H1 (cell line): ENCODE data around the gene SUCNR1. TPM values are rescaled to one million over a fixed set of nuclear protein-coding genes. Genes with fewer than 3 reads are reported as not detected.

Experiments used
- CTCF ChIA-PET: fragments of 300-600 bp; sonication (Branson Sonifier 250); formaldehyde crosslinking; loops from one replicate; lab custom pipeline; 2021; ENCODE audit not compliant: partially characterized antibody; lab: Charles Lee
- POLR2A ChIA-PET: fragments of 300-600 bp; sonication (Branson Sonifier 250); formaldehyde crosslinking; loops from one replicate; lab custom pipeline; 2021; ENCODE audit warnings: inconsistent platforms; ENCODE audit not compliant: partially characterized antibody; lab: Charles Lee
- DNase-seq, 2 experiments: peaks; one replicate each; pipeline versions ENCODE4 v3.0.0 to v3.0.0-alpha.2; 2010 to 2022; ENCODE audit warnings: low spot score in 2 of 2, low read depth in 1 of 2, mixed read lengths in 1 of 2
- FAIRE-seq: peaks from 2 replicates; lab custom pipeline; 2011; peaks lifted over from hg19 to GRCh38; lab: Jason Lieb, UNC
- H2AFZ ChIP-seq: 2 replicates; pipeline ENCODE4 v1.8.1; 2012; ENCODE audit warnings: low read length, inconsistent platforms
- H2AK5ac ChIP-seq: 2 replicates; pipeline ENCODE4 v1.6.1; 2013; ENCODE audit warnings: low read depth, low read length
- H2BK120ac ChIP-seq: replicated peaks from 2 replicates; pipeline ENCODE3; 2013; ENCODE audit warnings: low read depth, low read length, inconsistent platforms
- H2BK12ac ChIP-seq: 2 replicates; pipeline ENCODE4 v1.6.1; 2013; ENCODE audit warnings: low read depth, low read length
- H2BK15ac ChIP-seq: 2 replicates; pipeline ENCODE4 v1.6.1; 2013; ENCODE audit warnings: low read length
- H2BK20ac ChIP-seq: 2 replicates; pipeline ENCODE4 v1.6.1; 2013; ENCODE audit warnings: low read length
- H2BK5ac ChIP-seq: 2 replicates; pipeline ENCODE4 v1.6.1; 2013; ENCODE audit warnings: low read depth, low read length
- H3K14ac ChIP-seq: 2 replicates; pipeline ENCODE4 v1.6.1; 2013; ENCODE audit warnings: inconsistent platforms; ENCODE audit not compliant: insufficient read length
- H3K18ac ChIP-seq: 2 replicates; pipeline ENCODE4 v1.6.1; 2013; ENCODE audit warnings: low read length; ENCODE audit errors: extremely low read depth
- H3K23ac ChIP-seq: 2 replicates; pipeline ENCODE4 v1.6.1; 2013; ENCODE audit warnings: inconsistent platforms; ENCODE audit not compliant: insufficient read length
- H3K23me2 ChIP-seq: 2 replicates; pipeline ENCODE4 v1.6.1; 2013; ENCODE audit warnings: low read depth, low read length
- H3K27ac ChIP-seq: 2 replicates; pipeline ENCODE4 v1.6.1; 2011; ENCODE audit warnings: low read depth, low read length, inconsistent platforms
- H3K27me3 ChIP-seq, 4 experiments: replicated peaks in 1 of 4; 1 replicate in 1 of 4; 2 replicates in 3 of 4; pipeline versions ENCODE4 v1.6.1 to v1.8.1; 2011 to 2013; ENCODE audit warnings: low read length in 3 of 4, mild to moderate bottlenecking in 3 of 4, inconsistent platforms in 2 of 4, mixed read lengths in 2 of 4, moderate library complexity in 1 of 4; ENCODE audit not compliant: control insufficient read depth in 3 of 4, insufficient read depth in 3 of 4; ENCODE audit errors: extremely low read depth in 1 of 4
- H3K36me3 ChIP-seq, 4 experiments: 2 replicates each; pipeline versions ENCODE4 v1.6.1 to v1.8.1; 2011 to 2013; ENCODE audit warnings: mild to moderate bottlenecking in 4 of 4, low read length in 3 of 4, moderate library complexity in 2 of 4, control low read depth in 1 of 4, inconsistent platforms in 1 of 4; ENCODE audit not compliant: insufficient read depth in 4 of 4, control insufficient read depth in 2 of 4
- H3K4ac ChIP-seq: replicated peaks from 2 replicates; pipeline ENCODE3; 2013; ENCODE audit warnings: low read length, low read depth, mixed read lengths, inconsistent platforms; ENCODE audit not compliant: insufficient read length
- H3K4me1 ChIP-seq, 4 experiments: replicated peaks in 1 of 4; 1 replicate in 1 of 4; 2 replicates in 3 of 4; pipeline versions ENCODE4 v1.6.1 to v1.8.1; 2011 to 2013; ENCODE audit warnings: low read length in 3 of 4, inconsistent platforms in 2 of 4, mixed read lengths in 1 of 4; ENCODE audit not compliant: insufficient read depth in 4 of 4, control insufficient read depth in 3 of 4
- H3K4me2 ChIP-seq, 2 experiments: 2 replicates each; pipeline versions ENCODE4 v1.6.1 to v1.8.1; 2011 to 2013; ENCODE audit warnings: low read depth in 2 of 2, low read length in 2 of 2, control low read depth in 1 of 2, inconsistent platforms in 1 of 2, mild to moderate bottlenecking in 1 of 2; ENCODE audit not compliant: insufficient read depth in 1 of 2
- H3K4me3 ChIP-seq, 4 experiments: fragments of 200-600, 300-600 bp in 1 of 4; sonication (generic), shearing (Covaris generic), sonication (Bioruptor Twin) in 1 of 4; 2 replicates each; pipeline versions ENCODE4 v1.5.1 to v1.8.1; 2011 to 2016; ENCODE audit warnings: low read length in 4 of 4, low read depth in 3 of 4, control low read depth in 2 of 4, inconsistent platforms in 2 of 4, mild to moderate bottlenecking in 2 of 4, mixed read lengths in 1 of 4, moderate library complexity in 1 of 4; ENCODE audit not compliant: insufficient read depth in 2 of 4; ENCODE audit errors: extremely low read depth in 1 of 4
- H3K56ac ChIP-seq: replicated peaks from 2 replicates; pipeline ENCODE3; 2013; ENCODE audit warnings: low read depth, mild to moderate bottlenecking, mixed read lengths, low read length, inconsistent platforms; ENCODE audit not compliant: insufficient read length
- H3K79me1 ChIP-seq: 2 replicates; pipeline ENCODE4 v1.6.1; 2013; ENCODE audit warnings: low read depth, low read length, control low read depth
- H3K79me2 ChIP-seq, 2 experiments: 2 replicates each; pipeline versions ENCODE4 v1.6.1 to v1.8.1; 2012 to 2013; ENCODE audit warnings: low read length in 2 of 2, mild to moderate bottlenecking in 2 of 2, inconsistent platforms in 1 of 2; ENCODE audit not compliant: insufficient read depth in 2 of 2, control insufficient read depth in 1 of 2
- H3K9ac ChIP-seq, 4 experiments: replicated peaks in 1 of 4; 1 replicate in 1 of 4; 2 replicates in 3 of 4; pipeline versions ENCODE4 v1.6.1 to v1.8.1; 2011 to 2013; ENCODE audit warnings: low read depth in 3 of 4, low read length in 3 of 4, control low read depth in 2 of 4, mild to moderate bottlenecking in 2 of 4, moderate library complexity in 2 of 4, inconsistent platforms in 1 of 4; ENCODE audit errors: extremely low read depth in 1 of 4
- H3K9me3 ChIP-seq, 2 experiments: 2 replicates each; pipeline versions ENCODE4 v1.6.1 to v1.8.1; 2012 to 2013; ENCODE audit warnings: mild to moderate bottlenecking in 2 of 2, moderate library complexity in 2 of 2, control low read depth in 1 of 2, inconsistent platforms in 1 of 2, low read depth in 1 of 2, low read length in 1 of 2, mixed read lengths in 1 of 2; ENCODE audit not compliant: insufficient read depth in 2 of 2
- H4K20me1 ChIP-seq, 2 experiments: replicated peaks in 1 of 2; 2 replicates each; pipeline versions ENCODE3 to v1.8.1; 2011 to 2013; ENCODE audit warnings: inconsistent platforms in 2 of 2, low read length in 2 of 2, mild to moderate bottlenecking in 1 of 2; ENCODE audit not compliant: insufficient read depth in 2 of 2, control insufficient read depth in 1 of 2
- H4K5ac ChIP-seq: 2 replicates; pipeline ENCODE4 v1.6.1; 2013; ENCODE audit warnings: low read length, low read depth, mixed read lengths, inconsistent platforms; ENCODE audit not compliant: insufficient read length
- H4K8ac ChIP-seq: 2 replicates; pipeline ENCODE4 v1.8.0; 2013; ENCODE audit warnings: mild to moderate bottlenecking, moderate library complexity, low read length, inconsistent platforms; ENCODE audit not compliant: insufficient read depth; ENCODE audit errors: extremely low read depth
- H4K91ac ChIP-seq: replicated peaks from 2 replicates; pipeline ENCODE3; 2013; ENCODE audit warnings: low read length, mixed read lengths, inconsistent platforms; ENCODE audit not compliant: insufficient read length
- BACH1 ChIP-seq: IDR thresholded peaks from 2 replicates; pipeline ENCODE4 v1.6.1; 2012; ENCODE audit warnings: low read length, improper control_type of control experiment
- CBX5 ChIP-seq: fragments of 300-800, 300-1000 bp; sonication (generic); IDR thresholded peaks from 2 replicates; pipeline ENCODE4 v1.7.1; 2016; ENCODE audit warnings: antibody characterized with exemption, low read length, low read depth
- CEBPB ChIP-seq: IDR thresholded peaks from 2 replicates; pipeline ENCODE4 v1.6.1; 2012; ENCODE audit warnings: low read depth, low read length
- CHD1 ChIP-seq: IDR thresholded peaks from 2 replicates; pipeline ENCODE4 v1.6.1; 2012; ENCODE audit warnings: low read depth, low read length, improper control_type of control experiment
- CREB1 ChIP-seq: IDR thresholded peaks from 2 replicates; pipeline ENCODE4 v1.6.1; 2012; ENCODE audit warnings: inconsistent platforms
- CTBP2 ChIP-seq: IDR thresholded peaks from 2 replicates; pipeline ENCODE4 v1.7.0; 2011; ENCODE audit warnings: borderline replicate concordance, mild to moderate bottlenecking, moderate library complexity, mixed read lengths, low read length; ENCODE audit not compliant: insufficient read depth, insufficient read length
- EGR1 ChIP-seq: IDR thresholded peaks from 2 replicates; pipeline ENCODE4 v1.6.1; 2011; ENCODE audit warnings: low read depth, low read length, borderline replicate concordance
- EP300 ChIP-seq, 2 experiments: IDR thresholded peaks; 1 replicate in 1 of 2; 2 replicates in 1 of 2; pipeline ENCODE4 v1.6.1; 2011 to 2012; ENCODE audit warnings: low read depth in 2 of 2, low read length in 2 of 2, mild to moderate bottlenecking in 2 of 2, borderline replicate concordance in 1 of 2, inconsistent platforms in 1 of 2, moderate library complexity in 1 of 2
- JUN ChIP-seq: IDR thresholded peaks from 2 replicates; pipeline ENCODE4 v1.6.1; 2011; ENCODE audit warnings: low read depth, mild to moderate bottlenecking, improper control_type of control experiment, low read length
- MAFK ChIP-seq: IDR thresholded peaks from 2 replicates; pipeline ENCODE4 v1.6.1; 2012; ENCODE audit warnings: low read depth, mild to moderate bottlenecking, improper control_type of control experiment, low read length
- PHF8 ChIP-seq: fragments of 200-600 bp; sonication (generic); conservative IDR thresholded peaks from 2 replicates; pipeline ENCODE4 v1.7.1; 2012; ENCODE audit warnings: low read depth, mild to moderate bottlenecking, inconsistent platforms, low read length, moderate library complexity
- POLR2A ChIP-seq, 2 experiments: IDR thresholded peaks; 1 replicate in 1 of 2; 2 replicates in 1 of 2; pipeline ENCODE4 v1.6.1; 2011; ENCODE audit warnings: low read depth in 2 of 2, low read length in 2 of 2, mild to moderate bottlenecking in 2 of 2; ENCODE audit errors: control extremely low read depth in 1 of 2
- RNF2 ChIP-seq: fragments of 200-900, 300-1000 bp; sonication (generic); IDR thresholded peaks from 2 replicates; pipeline ENCODE4 v1.7.1; 2016; ENCODE audit warnings: borderline replicate concordance, low read depth, mild to moderate bottlenecking, antibody characterized with exemption, low read length; ENCODE audit not compliant: poor library complexity, severe bottlenecking; ENCODE audit errors: missing control alignments
- SIN3A ChIP-seq, 2 experiments: IDR thresholded peaks in 1 of 2; conservative IDR thresholded peaks in 1 of 2; 2 replicates each; pipeline ENCODE4 v1.6.1; 2011 to 2012; ENCODE audit warnings: low read length in 2 of 2, improper control_type of control experiment in 1 of 2, low read depth in 1 of 2, mild to moderate bottlenecking in 1 of 2
- SP2 ChIP-seq: IDR thresholded peaks from 2 replicates; pipeline ENCODE4 v1.6.1; 2012; ENCODE audit warnings: mild to moderate bottlenecking, low read length, inconsistent platforms
- WGBS, 2 experiments: shearing (Covaris generic) in 1 of 2; methylation state at CpG; one replicate each; pipeline versions ENCODE4 v1.1.6 to v1.1.7; 2013 to 2015; ENCODE audit warnings: low lambda C conversion rate in 2 of 2, mixed read lengths in 2 of 2, inconsistent platforms in 1 of 2, low coverage in 1 of 2, missing lambda C conversion rate in 1 of 2; ENCODE audit not compliant: insufficient replicate concordance in 2 of 2, insufficient coverage in 1 of 2, insufficient read length in 1 of 2; ENCODE audit errors: extremely low coverage in 1 of 2, missing lambda C conversion rate in 1 of 2; 5-methylcytosine and 5-hydroxymethylcytosine counted together
- polyA plus RNA-seq, 7 experiments: library from polyadenylated mRNA; depleted of rRNA in 3 of 7; stranded (reverse) in 5 of 7; unstranded in 2 of 7; fragments of >200 nt in 5 of 7; fragments of 200-250 nt in 2 of 7; gene quantifications; 1 replicate in 5 of 7; 2 replicates in 1 of 7; 4 replicates in 1 of 7; pipeline versions ENCODE4 v1.2.1 to v1.2.3, GENCODE V29; 2011 to 2013; ENCODE audit warnings: missing spikeins in 2 of 7, mixed read lengths in 2 of 7
- total RNA-seq: library from RNA; stranded (reverse); fragmentation: NEBNext Ultra II Directional; extraction: Animal tissue kit (Norgen Biotek cat#: 25700); gene quantifications from 2 replicates; pipeline ENCODE4 v1.2.1, GENCODE V29; 2021

The SUCNR1 gene
- total and polyA plus RNA-seq, 2 of the 8 experiments (the other 6 are each of a cell fraction or from before 2014, with no cell fraction given), result not detected

- Histone ChIP-seq H3K27me3 (no peaks in the 10 kb centered on the region), H3K79me1 (no peaks in the 10 kb centered on the region), H3K79me2 (no peaks in the 10 kb centered on the region), H2BK12ac (no peak overlapping the region), H3K56ac (no peak overlapping the region), H2BK5ac (no peak overlapping the region), H3K4ac (no peak overlapping the region), H3K9ac (no peak overlapping the region), H2BK120ac (no peak overlapping the region), H4K5ac (no peak overlapping the region), H4K91ac (no peak overlapping the region), H3K9me3 (no peaks in the 10 kb centered on the region), H3K18ac (no peak overlapping the region), H3K4me1 (no peaks in the 10 kb centered on the region), H3K4me3 (no peak overlapping the region), H2BK15ac (no peak overlapping the region), H3K27ac (no peak overlapping the region), H2BK20ac (no peak overlapping the region), H3K23me2 (no peaks in the 10 kb centered on the region), H3K36me3 (no peaks in the 10 kb centered on the region), H4K20me1 (no peaks in the 10 kb centered on the region), H3K14ac (no peak overlapping the region), H3K23ac (no peak overlapping the region), H2AK5ac (no peak overlapping the region), H3K4me2 (no peak overlapping the region), H2AFZ (no peak overlapping the region), H4K8ac (no peak overlapping the region)
- FAIRE-seq, result no peak
- no peak for DNase-seq
- ChIA-PET POLR2A (no interaction called here), CTCF (interaction anchor here (1.3 to 2.3 kb wide), 2 partner anchors 10 to 11 kb away, joined by 3 to 12 read pairs; no protein-coding TSS in a partner anchor)
- 100% methylated on average over 3 of the region's 3 CpGs; no CpG with 5 or more reads in 1 of the 2 experiments for WGBS, 2 experiments
- TF ChIP-seq PHF8, result no peak
- no peak for TF ChIP-seq RNF2
- TF ChIP-seq EP300 (IDR thresholded peaks at IDR 0.05; ENCODE audit: borderline replicate concordance in 1 of 2, low read depth in 2 of 2, low read length in 2 of 2), result no peak
- no peak for TF ChIP-seq JUN
- no peak for TF ChIP-seq EGR1
- TF ChIP-seq SIN3A (conservative IDR thresholded peaks at IDR 0.05 in 1 of 2, IDR thresholded peaks at IDR 0.05 in 1 of 2; ENCODE audit: low read depth in 1 of 2, low read length in 2 of 2), result no peak
- TF ChIP-seq CTBP2, result no peak
- no peak for TF ChIP-seq CBX5
- TF ChIP-seq CREB1, result no peak
- TF ChIP-seq BACH1, result no peak
- TF ChIP-seq POLR2A (IDR thresholded peaks at IDR 0.05; ENCODE audit: control extremely low read depth in 1 of 2, low read depth in 2 of 2, low read length in 2 of 2), result no peak
- no peak for TF ChIP-seq CEBPB
- no peak for TF ChIP-seq CHD1
- no peak for TF ChIP-seq MAFK
- TF ChIP-seq SP2, result no peak
These were observed 45.6 kb upstream of the SUCNR1 start for GRCh38 chr3:151827816-151828215.
